ENCODE measurements around the gene PLAGL1.

GRCh38 chr6:143986463-143987065, 21.5 kb downstream of the PLAGL1 start:
- TF ChIP-seq, protein P1, sequence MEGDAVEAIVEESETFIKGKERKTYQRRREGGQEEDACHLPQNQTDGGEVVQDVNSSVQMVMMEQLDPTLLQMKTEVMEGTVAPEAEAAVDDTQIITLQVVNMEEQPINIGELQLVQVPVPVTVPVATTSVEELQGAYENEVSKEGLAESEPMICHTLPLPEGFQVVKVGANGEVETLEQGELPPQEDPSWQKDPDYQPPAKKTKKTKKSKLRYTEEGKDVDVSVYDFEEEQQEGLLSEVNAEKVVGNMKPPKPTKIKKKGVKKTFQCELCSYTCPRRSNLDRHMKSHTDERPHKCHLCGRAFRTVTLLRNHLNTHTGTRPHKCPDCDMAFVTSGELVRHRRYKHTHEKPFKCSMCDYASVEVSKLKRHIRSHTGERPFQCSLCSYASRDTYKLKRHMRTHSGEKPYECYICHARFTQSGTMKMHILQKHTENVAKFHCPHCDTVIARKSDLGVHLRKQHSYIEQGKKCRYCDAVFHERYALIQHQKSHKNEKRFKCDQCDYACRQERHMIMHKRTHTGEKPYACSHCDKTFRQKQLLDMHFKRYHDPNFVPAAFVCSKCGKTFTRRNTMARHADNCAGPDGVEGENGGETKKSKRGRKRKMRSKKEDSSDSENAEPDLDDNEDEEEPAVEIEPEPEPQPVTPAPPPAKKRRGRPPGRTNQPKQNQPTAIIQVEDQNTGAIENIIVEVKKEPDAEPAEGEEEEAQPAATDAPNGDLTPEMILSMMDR (IDR thresholded peaks at IDR 0.05): no peak
- no peak for TF ChIP-seq POLR2A (IDR thresholded peaks at IDR 0.05)
